Common myeloid progenitor, CD34-positive (primary cell): ENCODE results near the gene SLX1A.
A peak's percentile ranks its signal among the peaks of the same experiment; 100 is the strongest.
"Not testable (repeated sequence)": the region's sequence is repeated elsewhere in the genome, so short reads cannot be mapped to it uniquely, and the experiment has no call there.

Source experiments
- CTCF ChIA-PET: fragments of 350-600 bp; sonication (Branson Sonifier 250); formaldehyde crosslinking; loops from one replicate; lab custom pipeline; 2021; ENCODE audit warnings: antibody characterized with exemption; lab: Charles Lee
- POLR2A ChIA-PET: fragments of 350-600 bp; sonication (Branson Sonifier 250); formaldehyde crosslinking; loops from one replicate; lab custom pipeline; 2021; ENCODE audit warnings: antibody characterized with exemption; lab: Charles Lee
- DNase-seq, 3 donors: peaks; one replicate each; pipeline versions ENCODE4 v3.0.0 to v3.0.0-alpha.2; 2013
- H3K27ac ChIP-seq, 2 experiments: 1 replicate in 1 of 2; 2 replicates in 1 of 2; pipeline ENCODE4 v1.7.0; 2013; ENCODE audit warnings: inconsistent platforms in 2 of 2, low read length in 2 of 2, mild to moderate bottlenecking in 2 of 2, low read depth in 1 of 2, moderate library complexity in 1 of 2; ENCODE audit not compliant: severe bottlenecking in 2 of 2, insufficient read depth in 1 of 2, poor library complexity in 1 of 2
- H3K27me3 ChIP-seq, 5 experiments: replicated peaks in 2 of 5; 1 replicate in 3 of 5; 2 replicates in 2 of 5; pipeline versions ENCODE4 v1.6.1 to v1.7.0; 2013; ENCODE audit warnings: low read length in 4 of 5, mild to moderate bottlenecking in 2 of 5, moderate library complexity in 2 of 5, inconsistent platforms in 1 of 5; ENCODE audit not compliant: insufficient read depth in 5 of 5, control insufficient read depth in 4 of 5
- H3K36me3 ChIP-seq, 4 experiments: 1 replicate in 2 of 4; 2 replicates in 2 of 4; pipeline versions ENCODE4 v1.6.1 to v1.7.0; 2013; ENCODE audit warnings: low read length in 3 of 4, control low read depth in 1 of 4, mild to moderate bottlenecking in 1 of 4; ENCODE audit not compliant: control insufficient read depth in 4 of 4, insufficient read depth in 4 of 4
- H3K4me1 ChIP-seq, 4 experiments: 1 replicate in 3 of 4; 2 replicates in 1 of 4; pipeline versions ENCODE4 v1.6.1 to v1.7.1; 2013; ENCODE audit warnings: low read length in 3 of 4, mild to moderate bottlenecking in 3 of 4, control low read depth in 1 of 4, inconsistent platforms in 1 of 4, moderate library complexity in 1 of 4; ENCODE audit not compliant: control insufficient read depth in 4 of 4, insufficient read depth in 4 of 4; ENCODE audit errors: control extremely low read depth in 1 of 4
- H3K4me3 ChIP-seq, 7 experiments: 1 replicate in 4 of 7; 2 replicates in 3 of 7; pipeline versions ENCODE4 v1.5.1 to v1.7.0; 2013; ENCODE audit warnings: mild to moderate bottlenecking in 7 of 7, low read length in 6 of 7, moderate library complexity in 6 of 7, inconsistent platforms in 2 of 7, low read depth in 2 of 7, control low read depth in 1 of 7; ENCODE audit not compliant: insufficient read depth in 4 of 7, control insufficient read depth in 1 of 7; ENCODE audit errors: extremely low read depth in 1 of 7
- H3K9me3 ChIP-seq, 5 experiments: 1 replicate in 4 of 5; 2 replicates in 1 of 5; pipeline versions ENCODE4 v1.6.1 to v1.7.1; 2013; ENCODE audit warnings: low read length in 4 of 5, mild to moderate bottlenecking in 2 of 5, inconsistent platforms in 1 of 5, low read depth in 1 of 5, moderate library complexity in 1 of 5; ENCODE audit not compliant: control insufficient read depth in 4 of 5, insufficient read depth in 2 of 5; ENCODE audit errors: control extremely low read depth in 1 of 5
- WGBS: methylation state at CpG from one replicate; pipeline ENCODE4 v1.1.5; 2013; ENCODE audit not compliant: insufficient coverage; 5-methylcytosine and 5-hydroxymethylcytosine counted together

SLX1A gene

DNA sequence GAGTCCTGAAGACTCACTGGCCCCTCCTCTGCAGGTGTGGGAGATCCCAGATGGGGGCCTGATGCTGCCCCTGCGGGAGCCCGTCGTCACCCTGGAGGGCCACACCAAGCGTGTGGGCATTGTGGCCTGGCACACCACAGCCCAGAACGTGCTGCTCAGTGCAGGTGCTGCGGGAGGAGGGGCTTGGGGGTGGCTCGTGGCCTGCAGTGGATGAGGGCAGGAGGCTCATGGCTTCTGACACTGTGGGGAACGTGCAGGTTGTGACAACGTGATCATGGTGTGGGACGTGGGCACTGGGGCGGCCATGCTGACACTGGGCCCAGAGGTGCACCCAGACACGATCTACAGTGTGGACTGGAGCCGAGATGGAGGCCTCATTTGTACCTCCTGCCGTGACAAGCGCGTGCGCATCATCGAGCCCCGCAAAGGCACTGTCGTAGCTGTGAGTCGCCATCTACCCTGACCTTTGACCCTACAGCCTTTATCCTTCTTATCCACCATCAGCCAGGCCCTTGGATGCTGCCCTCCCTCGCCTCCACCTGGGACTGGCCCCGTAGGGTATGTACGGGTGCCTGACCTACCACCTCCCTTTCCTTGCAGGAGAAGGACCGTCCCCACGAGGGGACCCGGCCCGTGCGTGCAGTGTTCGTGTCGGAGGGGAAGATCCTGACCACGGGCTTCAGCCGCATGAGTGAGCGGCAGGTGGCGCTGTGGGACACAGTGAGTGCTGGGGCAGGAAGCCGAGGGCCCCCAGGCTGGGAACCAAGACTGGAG lies 6.7 kb upstream of the SLX1A start:
- H3K27ac ChIP-seq, result peak overlapping the region in 1 of 2 experiments; percentile 76
- ChIA-PET POLR2A (interaction anchor here (0.8 to 0.9 kb wide), 2 partner anchors 91 to 94 kb away, joined by 3 read pairs; partner anchors contain the start of gene YPEL3), CTCF (interaction anchor here (1.1 to 2.3 kb wide), 2 partner anchors 47 to 95 kb away, joined by 3 to 16 read pairs; partner anchors contain the start of gene TBX6)
- H3K4me1 ChIP-seq, result peaks cover 0 to 51% (median 43%) of the 10 kb centered on the region in 4 experiments
- no peaks in the 10 kb centered on the region for H3K27me3 ChIP-seq
- H3K9me3 ChIP-seq, result no peaks in the 10 kb centered on the region
- peak; percentile 70 to 83 (median 79) for DNase-seq
- peaks cover 0 to 39% (median 9%) of the 10 kb centered on the region in 4 experiments for H3K36me3 ChIP-seq
- WGBS, result 51% methylated on average over 31 of the region's 36 CpGs
- peak overlapping the region in 4 of 7 experiments; percentile 19 to 85 (median 51) for H3K4me3 ChIP-seq

DNA sequence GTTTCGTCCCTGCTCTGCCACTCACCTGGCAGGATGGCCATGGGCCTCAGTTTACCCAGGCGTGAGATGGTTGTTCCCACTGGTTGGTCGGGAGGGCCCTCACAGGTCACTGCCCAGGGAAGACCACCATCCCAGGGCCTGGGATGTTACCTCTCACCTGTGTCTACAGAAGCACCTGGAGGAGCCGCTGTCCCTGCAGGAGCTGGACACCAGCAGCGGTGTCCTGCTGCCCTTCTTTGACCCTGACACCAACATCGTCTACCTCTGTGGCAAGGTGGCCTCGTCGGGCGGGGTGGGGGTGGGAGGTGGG lies 6.2 kb upstream of the SLX1A start:
- Histone ChIP-seq H3K4me1 (peaks cover 0 to 46% (median 40%) of the 10 kb centered on the region in 4 experiments), H3K4me3 (no peak overlapping the region), H3K27ac (no peak overlapping the region), H3K9me3 (no peaks in the 10 kb centered on the region), H3K27me3 (no peaks in the 10 kb centered on the region), H3K36me3 (peaks cover 0 to 39% (median 9%) of the 10 kb centered on the region in 4 experiments)
- no peak for DNase-seq
- ChIA-PET CTCF (interaction anchor here (1.1 kb wide), 1 partner anchor 48 kb away, joined by 3 read pairs; no protein-coding TSS in a partner anchor), POLR2A (no interaction called here)
- 77% methylated on average over 7 of the region's 9 CpGs for WGBS

DNA sequence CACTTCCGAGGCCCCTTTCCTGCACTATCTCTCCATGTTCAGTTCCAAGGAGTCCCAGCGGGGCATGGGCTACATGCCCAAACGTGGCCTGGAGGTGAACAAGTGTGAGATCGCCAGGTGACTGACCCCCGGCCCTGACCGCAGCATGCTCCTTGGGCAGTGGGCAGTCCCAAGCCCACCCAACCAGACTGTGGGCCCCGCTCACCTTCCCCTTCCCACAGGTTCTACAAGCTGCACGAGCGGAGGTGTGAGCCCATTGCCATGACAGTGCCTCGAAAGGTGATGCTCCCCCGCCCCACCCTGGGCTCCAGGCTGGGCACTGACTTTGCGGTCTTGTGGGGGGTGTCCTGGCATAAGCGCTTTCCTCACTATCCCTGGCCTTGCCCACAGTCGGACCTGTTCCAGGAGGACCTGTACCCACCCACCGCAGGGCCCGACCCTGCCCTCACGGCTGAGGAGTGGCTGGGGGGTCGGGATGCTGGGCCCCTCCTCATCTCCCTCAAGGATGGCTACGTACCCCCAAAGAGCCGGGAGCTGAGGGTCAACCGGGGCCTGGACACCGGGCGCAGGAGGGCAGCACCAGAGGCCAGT lies 5.6 kb upstream of the SLX1A start:
- POLR2A ChIA-PET, result no interaction called here
- H3K4me3 ChIP-seq, result no peak overlapping the region
- H3K27ac ChIP-seq, result no peak overlapping the region
- H3K9me3 ChIP-seq, result no peaks in the 10 kb centered on the region
- CTCF ChIA-PET, result interaction anchor here (1.1 kb wide), 1 partner anchor 48 kb away, joined by 3 read pairs; no protein-coding TSS in a partner anchor
- peaks cover 0 to 39% (median 9%) of the 10 kb centered on the region in 4 experiments for H3K36me3 ChIP-seq
- no peak for DNase-seq
- no peaks in the 10 kb centered on the region for H3K27me3 ChIP-seq
- whole genome bisulfite sequencing, result over 99% methylated on average over 13 of the region's 23 CpGs
- H3K4me1 ChIP-seq, result peaks cover 0 to 42% (median 36%) of the 10 kb centered on the region in 4 experiments

DNA sequence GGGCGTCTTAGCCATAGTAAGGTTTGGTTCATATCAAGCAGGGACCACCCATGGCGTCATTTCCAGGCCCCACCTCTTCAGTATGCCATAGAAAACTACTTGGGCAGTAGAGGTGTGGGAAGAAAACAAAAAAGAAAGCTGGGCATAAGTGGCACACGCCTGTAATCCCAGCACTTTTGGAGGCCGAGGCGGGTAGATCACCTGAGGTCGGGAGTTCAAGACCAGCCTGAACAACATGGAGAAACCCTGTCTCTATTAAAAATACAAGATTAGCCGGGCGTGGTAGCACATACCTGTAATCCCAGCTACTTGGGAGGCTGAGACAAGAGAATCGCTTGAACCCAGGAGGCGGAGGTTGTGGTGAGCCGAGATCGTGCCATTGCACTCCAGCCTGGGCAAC lies 2.5 kb upstream of the SLX1A start:
- H3K27ac ChIP-seq, POLR2A ChIA-PET, H3K27me3 ChIP-seq, H3K9me3 ChIP-seq, CTCF ChIA-PET, H3K4me3 ChIP-seq, DNase-seq: not testable (repeated sequence)
- Histone ChIP-seq H3K4me1 (peaks cover 0 to 22% (median 15%) of the 10 kb centered on the region in 4 experiments), H3K36me3 (peaks cover 0 to 22% (median 9%) of the 10 kb centered on the region in 4 experiments)
- no CpG with 5 or more reads among the region's 12 CpGs for WGBS

DNA sequence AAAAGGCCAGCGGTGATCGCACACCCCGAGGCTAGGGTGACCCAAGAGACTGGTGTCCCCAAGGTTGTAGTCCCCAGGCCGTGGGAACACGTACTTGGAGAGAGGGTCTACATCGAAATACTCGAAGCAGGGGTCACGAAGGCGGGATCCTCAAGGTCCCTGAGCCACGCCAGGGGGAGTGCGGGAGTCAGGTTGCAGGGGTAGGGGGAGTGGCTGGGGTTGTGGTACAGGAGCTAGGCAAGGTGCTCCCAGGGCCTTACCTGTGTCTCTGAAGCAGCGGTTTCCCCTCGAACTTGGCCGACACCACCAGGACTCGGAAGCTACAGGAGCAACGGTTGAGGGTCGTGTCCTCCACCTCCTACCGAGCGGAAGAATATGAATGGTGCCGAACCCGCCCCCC lies 577 bp upstream of the SLX1A start:
- H3K4me1 ChIP-seq, H3K27ac ChIP-seq, H3K4me3 ChIP-seq, H3K9me3 ChIP-seq, DNase-seq, H3K36me3 ChIP-seq, POLR2A ChIA-PET, CTCF ChIA-PET, H3K27me3 ChIP-seq: not testable (repeated sequence)
- WGBS, result no CpG with 5 or more reads among the region's 21 CpGs

DNA sequence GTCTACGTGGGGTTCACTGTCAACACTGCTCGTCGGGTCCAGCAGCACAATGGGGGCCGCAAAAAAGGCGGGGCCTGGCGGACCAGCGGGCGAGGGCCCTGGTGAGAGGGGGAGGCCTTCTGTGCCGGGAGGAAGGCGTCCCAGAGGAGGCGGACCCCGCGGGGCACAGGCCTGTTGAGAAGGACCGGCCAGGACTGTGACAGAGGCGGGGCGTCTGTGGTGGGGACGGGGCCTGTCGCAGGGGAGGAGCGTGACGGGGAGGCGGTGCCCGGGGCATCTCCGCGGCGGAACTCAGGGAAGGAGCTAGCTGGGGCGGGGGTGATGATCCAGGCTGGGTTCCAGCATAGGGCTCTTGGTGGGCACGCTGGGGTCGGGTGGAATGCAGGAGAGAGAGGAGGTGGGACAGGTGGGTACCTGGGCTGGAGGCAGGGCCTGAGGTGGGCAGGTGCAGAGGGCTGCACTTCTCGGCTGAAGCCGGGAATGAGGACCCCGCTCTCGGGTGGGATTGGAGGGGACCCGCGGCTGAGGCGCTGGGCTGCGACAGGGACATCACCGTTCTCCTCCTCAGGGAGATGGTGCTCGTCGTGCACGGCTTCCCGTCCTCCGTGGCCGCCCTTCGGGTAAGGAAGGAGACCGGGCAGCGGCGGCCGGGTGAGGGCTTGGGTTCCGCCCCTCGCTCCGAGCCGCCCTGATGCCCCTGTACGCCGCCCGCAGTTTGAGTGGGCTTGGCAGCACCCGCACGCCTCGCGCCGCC lies 674 bp downstream of the SLX1A start:
- CTCF ChIA-PET, result not testable (repeated sequence)

More for the DNA sequence above, 674 bp downstream of the SLX1A start:
- H3K9me3 ChIP-seq, POLR2A ChIA-PET, H3K36me3 ChIP-seq, H3K27ac ChIP-seq, DNase-seq, H3K4me1 ChIP-seq, H3K27me3 ChIP-seq: not testable (repeated sequence)
- peak overlapping the region in 6 of 7 experiments; percentile 37 to 73 (median 51) for H3K4me3 ChIP-seq
- WGBS, result 4% methylated on average over 7 of the region's 60 CpGs
